B cell (primary cell): Measurements from ENCODE around the gene PCDHA1. TPM values are rescaled to one million over a fixed set of nuclear protein-coding genes. Genes with fewer than 3 reads are reported as not detected.

Experiments used
- ATAC-seq: fragments of 200-7000 bp; cut with Tn5 transposase; one replicate; pipeline ENCODE4 v1.10.0; 2021; ENCODE audit warnings: low read depth, mild to moderate bottlenecking, moderate number of reproducible peaks, moderate library complexity
- CTCF ChIA-PET: fragments of 350-600 bp; sonication (Branson Sonifier 250); formaldehyde crosslinking; loops from one replicate; lab custom pipeline; 2021; ENCODE audit warnings: antibody characterized with exemption, inconsistent platforms; lab: Charles Lee
- POLR2A ChIA-PET: fragments of 350-600 bp; sonication (Branson Sonifier 250); formaldehyde crosslinking; loops from one replicate; lab custom pipeline; 2021; ENCODE audit warnings: antibody characterized with exemption; lab: Charles Lee
- DNase-seq: peaks from one replicate; pipeline ENCODE4 v3.0.0; 2013
- H2AFZ ChIP-seq: 2 replicates; pipeline ENCODE4 v1.6.1; 2012; ENCODE audit warnings: mild to moderate bottlenecking, low read depth, low read length; ENCODE audit not compliant: insufficient read depth, poor library complexity, severe bottlenecking
- H3K27ac ChIP-seq, 2 donors: 1 replicate in 1 of 2; 2 replicates in 1 of 2; pipeline ENCODE4 v1.5.1; 2012 to 2013; ENCODE audit warnings: low read length in 2 of 2, mild to moderate bottlenecking in 2 of 2, moderate library complexity in 1 of 2
- H3K27me3 ChIP-seq, 4 experiments: fragments of 200-600 bp in 1 of 4; sonication (generic) in 1 of 4; replicated peaks in 1 of 4; 1 replicate in 2 of 4; 2 replicates in 2 of 4; pipeline versions ENCODE4 v1.6.1 to v1.7.0; 2013 to 2016; ENCODE audit warnings: low read length in 3 of 4, mild to moderate bottlenecking in 2 of 4, mixed read lengths in 1 of 4, moderate library complexity in 1 of 4; ENCODE audit not compliant: insufficient read depth in 4 of 4, control insufficient read depth in 3 of 4; ENCODE audit errors: control extremely low read depth in 1 of 4
- H3K36me3 ChIP-seq, 2 experiments: replicated peaks in 1 of 2; 1 replicate in 1 of 2; 2 replicates in 1 of 2; pipeline versions ENCODE4 v1.6.1 to v1.7.1; 2013; ENCODE audit warnings: low read length in 1 of 2; ENCODE audit not compliant: insufficient read depth in 2 of 2, control insufficient read depth in 1 of 2; ENCODE audit errors: control extremely low read depth in 1 of 2, extremely low read depth in 1 of 2
- H3K4me1 ChIP-seq, 2 donors: fragments of 200-600 bp in 1 of 2; sonication (generic) in 1 of 2; 1 replicate in 1 of 2; 2 replicates in 1 of 2; pipeline versions ENCODE4 v1.5.1 to v1.6.1; 2013 to 2017; ENCODE audit warnings: low read length in 2 of 2; ENCODE audit not compliant: control insufficient read depth in 2 of 2, insufficient read depth in 2 of 2
- H3K4me2 ChIP-seq: replicated peaks from 2 replicates; pipeline ENCODE3; 2012; ENCODE audit warnings: mild to moderate bottlenecking, low read depth, low read length; ENCODE audit not compliant: poor library complexity, severe bottlenecking
- H3K4me3 ChIP-seq, 5 experiments: fragments of 200-600 bp in 1 of 5; sonication (generic) in 1 of 5; 1 replicate in 3 of 5; 2 replicates in 2 of 5; pipeline versions ENCODE4 v1.5.1 to v1.7.0; 2011 to 2016; ENCODE audit warnings: low read length in 4 of 5, mild to moderate bottlenecking in 4 of 5, low read depth in 2 of 5, control low read depth in 1 of 5, moderate library complexity in 1 of 5; ENCODE audit not compliant: insufficient read depth in 1 of 5; ENCODE audit errors: control extremely low read depth in 1 of 5, extremely low read depth in 1 of 5
- H3K79me2 ChIP-seq: fragments of 200-600 bp; sonication (generic); one replicate; pipeline ENCODE4 v1.6.0; 2016; ENCODE audit warnings: low read length; ENCODE audit not compliant: control insufficient read depth, insufficient read depth
- H3K9ac ChIP-seq: fragments of 200-600 bp; sonication (generic); 2 replicates; pipeline ENCODE4 v1.6.1; 2017; ENCODE audit warnings: mild to moderate bottlenecking, low read length, moderate library complexity
- H3K9me3 ChIP-seq, 3 donors: one replicate each; pipeline versions ENCODE4 v1.6.1 to v1.7.1; 2013; ENCODE audit warnings: low read length in 2 of 3; ENCODE audit not compliant: control insufficient read depth in 2 of 3, insufficient read depth in 1 of 3; ENCODE audit errors: control extremely low read depth in 1 of 3
- H4K20me1 ChIP-seq: 2 replicates; pipeline ENCODE4 v1.6.0; 2012; ENCODE audit warnings: mild to moderate bottlenecking, low read length; ENCODE audit not compliant: insufficient read depth, control insufficient read depth, poor library complexity, severe bottlenecking
- H3K27ac Mint-ChIP-seq: one replicate; pipeline ENCODE4 v1.8.0; 2021; ENCODE audit warnings: mixed read lengths
- H3K27me3 Mint-ChIP-seq: one replicate; pipeline ENCODE4 v1.8.0; 2021; ENCODE audit warnings: mixed read lengths
- H3K4me1 Mint-ChIP-seq: one replicate; pipeline ENCODE4 v1.8.0; 2021; ENCODE audit warnings: mixed read lengths
- H3K4me3 Mint-ChIP-seq: one replicate; pipeline ENCODE4 v1.8.0; 2021; ENCODE audit warnings: mixed read lengths
- H3K9me3 Mint-ChIP-seq: one replicate; pipeline ENCODE4 v1.8.0; 2022; ENCODE audit warnings: mixed read lengths; ENCODE audit not compliant: insufficient read depth
- EZH2 ChIP-seq: IDR thresholded peaks from 2 replicates; pipeline ENCODE4 v1.6.1; 2012; ENCODE audit warnings: borderline replicate concordance, low read depth, mild to moderate bottlenecking, moderate library complexity, low read length; ENCODE audit not compliant: insufficient read depth, poor library complexity, severe bottlenecking
- WGBS: methylation state at CpG from one replicate; pipeline ENCODE4 v1.1.5; 2013; ENCODE audit warnings: missing lambda C conversion rate; ENCODE audit not compliant: insufficient coverage; 5-methylcytosine and 5-hydroxymethylcytosine counted together
- intact Hi-C: fragments of 100-400 bp; cut with micrococcal nuclease; formaldehyde crosslinking; loops from one replicate; pipeline ENCODE4 v1.10.0; 2022
- polyA plus RNA-seq: library from polyadenylated mRNA; depleted of rRNA; stranded (reverse); fragments of >200 nt; gene quantifications from 2 replicates; pipeline ENCODE4 v1.2.3, GENCODE V29; 2012
- total RNA-seq, 2 donors: library from RNA; stranded (reverse); fragments of 120-200 nt in 1 of 2; gene quantifications; 1 replicate in 1 of 2; 2 replicates in 1 of 2; pipeline versions ENCODE4 v1.2.3 to v1.2.4, GENCODE V29; 2013 to 2022
- TF ChIP-seq, protein P1 (sequence below): fragments of 200-600 bp; IDR thresholded peaks from one replicate; pipeline ENCODE4 v1.8.0; 2022; ENCODE audit warnings: antibody characterized with exemption, mild to moderate bottlenecking

PCDHA1 gene
- total and polyA plus RNA-seq, 2 donors (not counting 1 experiment from before 2014, with no cell fraction given): not detected

GRCh38 chr5:140962190-140962589, 176.2 kb downstream of the PCDHA1 start:
- Histone ChIP-seq H3K4me2 (no peak overlapping the region), H3K9me3 (peaks cover 0 to 11% (median 0%) of the 10 kb centered on the region in 3 donors), H3K27me3 (peaks cover 0 to 15% (median 3%) of the 10 kb centered on the region in 4 experiments), H3K4me1 (no peaks in the 10 kb centered on the region), H4K20me1 (no peaks in the 10 kb centered on the region), H3K4me3 (no peak overlapping the region), H3K27ac (no peak overlapping the region), H3K36me3 (no peaks in the 10 kb centered on the region), H2AFZ (no peak overlapping the region), H3K9ac (no peak overlapping the region), H3K79me2 (no peaks in the 10 kb centered on the region)
- ChIA-PET POLR2A (no interaction called here), CTCF (no interaction called here)
- H3K9me3 Mint-ChIP-seq: no peaks in the 10 kb centered on the region
- TF ChIP-seq, protein P1, sequence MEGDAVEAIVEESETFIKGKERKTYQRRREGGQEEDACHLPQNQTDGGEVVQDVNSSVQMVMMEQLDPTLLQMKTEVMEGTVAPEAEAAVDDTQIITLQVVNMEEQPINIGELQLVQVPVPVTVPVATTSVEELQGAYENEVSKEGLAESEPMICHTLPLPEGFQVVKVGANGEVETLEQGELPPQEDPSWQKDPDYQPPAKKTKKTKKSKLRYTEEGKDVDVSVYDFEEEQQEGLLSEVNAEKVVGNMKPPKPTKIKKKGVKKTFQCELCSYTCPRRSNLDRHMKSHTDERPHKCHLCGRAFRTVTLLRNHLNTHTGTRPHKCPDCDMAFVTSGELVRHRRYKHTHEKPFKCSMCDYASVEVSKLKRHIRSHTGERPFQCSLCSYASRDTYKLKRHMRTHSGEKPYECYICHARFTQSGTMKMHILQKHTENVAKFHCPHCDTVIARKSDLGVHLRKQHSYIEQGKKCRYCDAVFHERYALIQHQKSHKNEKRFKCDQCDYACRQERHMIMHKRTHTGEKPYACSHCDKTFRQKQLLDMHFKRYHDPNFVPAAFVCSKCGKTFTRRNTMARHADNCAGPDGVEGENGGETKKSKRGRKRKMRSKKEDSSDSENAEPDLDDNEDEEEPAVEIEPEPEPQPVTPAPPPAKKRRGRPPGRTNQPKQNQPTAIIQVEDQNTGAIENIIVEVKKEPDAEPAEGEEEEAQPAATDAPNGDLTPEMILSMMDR: no peak
- no peak for TF ChIP-seq EZH2
- peaks cover 30% of the 10 kb centered on the region for H3K27me3 Mint-ChIP-seq
- intact Hi-C loops: no loop called here
- no peak overlapping the region for H3K4me3 Mint-ChIP-seq
- H3K27ac Mint-ChIP-seq: no peak overlapping the region
- ATAC-seq (no peak), DNase-seq (no peak)
- WGBS: no CpG with 5 or more reads among the region's 1 CpG
- no peaks in the 10 kb centered on the region for H3K4me1 Mint-ChIP-seq

DNA sequence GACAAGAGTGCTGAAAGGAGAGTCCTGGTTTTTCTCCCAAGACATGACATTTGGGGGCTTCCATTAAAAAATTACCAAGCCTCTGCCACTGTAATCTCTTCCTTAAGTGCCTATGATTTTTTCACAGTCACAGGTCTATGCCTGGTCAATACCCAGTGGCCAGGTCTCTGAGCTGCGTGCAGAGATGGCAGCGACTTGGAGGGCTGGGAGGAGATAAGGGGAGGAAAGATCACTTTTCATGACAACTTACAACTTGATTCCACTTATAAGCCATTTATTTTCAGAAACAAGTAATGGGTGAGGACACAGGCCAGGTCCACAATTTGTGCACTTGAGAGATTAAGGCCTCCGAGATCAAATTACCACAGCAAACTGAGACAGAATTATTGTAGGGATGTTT, 178.4 kb downstream of the PCDHA1 start:
- H3K4me3 ChIP-seq: no peak overlapping the region
- intact Hi-C loops: no loop called here
- peaks cover 0 to 18% (median 6%) of the 10 kb centered on the region in 4 experiments for H3K27me3 ChIP-seq
- WGBS: no CpG with 5 or more reads among the region's 3 CpGs
- Mint-ChIP-seq H3K9me3 (no peaks in the 10 kb centered on the region), H3K4me1 (no peaks in the 10 kb centered on the region), H3K4me3 (no peak overlapping the region), H3K27ac (no peak overlapping the region), H3K27me3 (peaks cover 38% of the 10 kb centered on the region)
- POLR2A ChIA-PET: no interaction called here
- H3K9me3 ChIP-seq: peaks cover 0 to 19% (median 0%) of the 10 kb centered on the region in 3 donors
- no peaks in the 10 kb centered on the region for H3K4me1 ChIP-seq
- no peak overlapping the region for H3K4me2 ChIP-seq
- H3K36me3 ChIP-seq: no peaks in the 10 kb centered on the region
- H3K27ac ChIP-seq: no peak overlapping the region
- TF ChIP-seq EZH2: no peak
- TF ChIP-seq, protein P1: no peak
- no peak for DNase-seq
- no peak for ATAC-seq
- no peaks in the 10 kb centered on the region for H4K20me1 ChIP-seq
- H2AFZ ChIP-seq: no peak overlapping the region
- no peak overlapping the region for H3K9ac ChIP-seq
- H3K79me2 ChIP-seq: no peaks in the 10 kb centered on the region
- CTCF ChIA-PET: interaction anchor here (0.6 kb wide), 1 partner anchor 59 kb away, joined by 3 read pairs; no protein-coding TSS in a partner anchor
